Mammary epithelial cell (primary cell): ENCODE data around the gene NFKBIL1.

Experiments
- CTCF ChIP-seq, 2 donors: IDR thresholded peaks in 1 of 2; conservative IDR thresholded peaks in 1 of 2; 2 replicates each; pipeline ENCODE4 v1.5.1; 2011 to 2012; ENCODE audit warnings: inconsistent platforms in 2 of 2, low read length in 2 of 2, mild to moderate bottlenecking in 2 of 2, control low read depth in 1 of 2, low read depth in 1 of 2; ENCODE audit not compliant: insufficient read depth in 1 of 2; ENCODE audit errors: extremely low read depth in 1 of 2
- EZH2 ChIP-seq: IDR thresholded peaks from 2 replicates; pipeline ENCODE4 v1.6.1; 2012; ENCODE audit warnings: low read length, inconsistent platforms, borderline replicate concordance

DNA sequence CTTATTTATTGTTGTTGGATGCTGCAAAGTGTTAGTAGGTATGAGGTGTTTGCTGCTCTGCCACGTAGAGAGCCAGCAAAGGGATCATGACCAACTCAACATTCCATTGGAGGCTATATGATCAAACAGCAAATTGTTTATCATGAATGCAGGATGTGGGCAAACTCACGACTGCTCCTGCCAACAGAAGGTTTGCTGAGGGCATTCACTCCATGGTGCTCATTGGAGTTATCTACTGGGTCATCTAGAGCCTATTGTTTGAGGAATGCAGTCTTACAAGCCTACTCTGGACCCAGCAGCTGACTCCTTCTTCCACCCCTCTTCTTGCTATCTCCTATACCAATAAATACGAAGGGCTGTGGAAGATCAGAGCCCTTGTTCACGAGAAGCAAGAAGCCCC, 37.4 kb upstream of the NFKBIL1 start:
- TF ChIP-seq CTCF (conservative IDR thresholded peaks at IDR 0.05 in 1 of 2, IDR thresholded peaks at IDR 0.05 in 1 of 2; ENCODE audit: extremely low read depth in 1 of 2, insufficient read depth in 1 of 2, low read depth in 1 of 2, low read length in 2 of 2) (no peak), EZH2 (no peak)
